KG1 (cell line): ENCODE results near the gene ARMC9.
A peak's percentile ranks its signal among the peaks of the same experiment; 100 is the strongest.
"Not testable (repeated sequence)": the region's sequence is repeated elsewhere in the genome, so short reads cannot be mapped to it uniquely, and the experiment has no call there.

Experiments used
- DNase-seq: peaks from one replicate; lab custom pipeline; 2025; lab: John Stamatoyannopoulos, UW

ARMC9 gene

DNA sequence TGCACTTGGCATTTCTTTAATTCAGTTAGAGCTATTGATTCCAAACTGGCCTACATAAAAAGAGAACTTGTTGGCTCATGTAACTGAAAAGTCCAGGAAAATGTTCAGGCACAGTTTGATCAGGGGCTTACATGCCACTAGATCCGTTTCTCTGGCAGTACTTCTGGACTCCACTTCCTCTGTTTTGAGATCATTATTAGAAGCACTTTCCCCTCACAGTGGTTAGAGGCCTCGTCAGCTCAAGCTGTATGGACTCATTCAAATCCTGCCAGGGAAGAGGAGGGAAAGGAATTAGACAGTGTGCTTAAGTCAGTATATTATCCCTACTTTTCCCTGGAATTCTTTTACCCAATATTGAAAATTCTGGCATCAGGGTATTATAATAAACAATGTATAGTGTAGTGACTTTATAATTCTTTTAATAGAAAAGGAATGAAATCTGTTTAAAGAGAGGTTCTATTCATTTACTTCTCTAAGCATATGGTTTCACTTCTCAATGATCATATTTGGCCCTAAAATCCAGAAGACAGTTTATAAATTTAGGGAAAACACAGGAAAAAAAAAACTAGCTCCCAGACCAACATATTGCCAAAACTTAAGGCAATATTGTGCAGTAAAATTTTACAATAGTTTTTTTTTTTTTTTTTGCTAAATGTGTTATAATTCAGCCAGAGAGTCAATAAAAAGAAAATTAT, 92.0 kb downstream of the ARMC9 start:
- no peak for DNase-seq

- DNase-seq: no peak
Observed at GRCh38 chr2:231292472-231293134, 94.2 kb downstream of the ARMC9 start.

DNA sequence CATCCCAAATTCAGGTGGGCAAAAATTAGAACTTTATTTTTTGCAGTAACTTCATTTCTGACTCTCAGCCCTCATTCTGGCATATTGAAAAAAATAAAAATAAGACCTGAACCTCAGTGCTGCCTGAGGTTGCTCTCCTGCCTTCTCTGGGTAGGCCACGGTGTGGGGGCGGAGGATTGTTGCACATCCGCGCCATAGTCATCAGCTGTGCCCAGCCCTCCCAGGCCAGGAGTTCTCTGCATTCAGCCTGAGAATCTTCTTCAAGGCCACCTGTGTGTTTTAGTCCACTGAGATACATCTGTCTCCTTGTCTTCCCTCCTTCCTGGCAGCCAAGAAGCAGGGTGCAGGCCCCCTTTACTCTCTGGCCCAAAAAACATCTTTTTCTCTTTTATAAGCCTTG, 94.7 kb downstream of the ARMC9 start:
- no peak for DNase-seq

DNA sequence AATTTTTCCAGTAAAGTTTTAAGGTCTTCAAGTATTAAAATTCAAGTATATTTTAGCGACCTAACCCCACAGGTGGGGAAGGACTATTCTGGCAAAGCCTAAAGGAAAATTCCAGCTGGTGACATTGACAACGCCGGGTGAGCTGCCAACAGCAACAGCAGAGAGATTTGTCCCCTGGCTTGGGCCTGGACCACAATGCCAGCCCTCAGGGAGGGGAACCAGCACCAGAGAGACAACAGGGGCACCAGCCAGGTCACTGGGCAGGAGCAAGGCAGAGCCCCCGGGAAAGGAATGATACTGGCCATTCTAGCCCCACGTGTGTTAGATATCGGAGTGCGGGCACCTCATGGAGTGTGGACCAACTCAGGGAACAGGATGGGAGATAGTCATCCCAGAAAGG, 95.7 kb downstream of the ARMC9 start:
- no peak for DNase-seq

DNA sequence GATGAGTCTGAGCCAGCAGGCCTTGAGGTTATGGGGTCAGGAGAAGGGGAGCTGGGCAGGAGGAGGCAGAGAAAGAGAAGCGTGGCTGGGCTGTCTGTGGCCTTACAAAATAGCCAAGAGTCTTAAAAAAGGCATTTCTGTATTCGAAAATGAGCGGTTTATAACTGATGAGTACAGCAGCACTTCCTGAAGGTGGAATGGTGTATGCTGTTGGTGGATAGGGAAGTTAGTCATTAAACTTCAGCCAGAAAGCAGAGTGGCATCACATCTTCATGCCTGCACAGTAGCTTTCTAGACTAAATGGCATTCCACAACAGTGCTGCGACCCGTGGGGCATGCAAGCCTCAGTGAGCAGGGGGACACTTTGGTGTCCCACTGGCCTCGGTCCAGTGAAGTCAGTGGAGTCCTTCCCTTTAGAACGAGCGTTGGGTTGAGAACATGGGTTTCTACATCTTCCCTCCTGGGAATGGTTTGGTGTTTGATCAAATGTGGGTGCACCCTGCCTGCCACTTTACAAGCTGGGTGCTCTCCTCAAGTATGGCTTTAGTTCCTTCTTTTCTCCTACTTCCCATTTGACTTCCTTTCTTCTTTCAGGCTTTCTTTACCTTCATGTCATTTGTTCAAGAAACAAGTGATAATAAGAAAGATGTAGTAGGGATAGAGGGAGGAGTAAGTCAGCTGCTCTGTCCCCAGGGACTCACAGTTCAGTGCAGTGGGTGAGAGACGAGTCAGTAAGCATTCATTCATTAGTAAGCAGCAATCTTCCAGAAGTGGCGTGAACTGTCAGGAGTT, 96.3 kb downstream of the ARMC9 start:
- peak; percentile 11 for DNase-seq

- no peak for DNase-seq
Observed at GRCh38 chr2:231295363-231295655, 96.9 kb downstream of the ARMC9 start.

- DNase-seq: no peak
Observed at GRCh38 chr2:231296401-231296974, 98.1 kb downstream of the ARMC9 start.

DNA sequence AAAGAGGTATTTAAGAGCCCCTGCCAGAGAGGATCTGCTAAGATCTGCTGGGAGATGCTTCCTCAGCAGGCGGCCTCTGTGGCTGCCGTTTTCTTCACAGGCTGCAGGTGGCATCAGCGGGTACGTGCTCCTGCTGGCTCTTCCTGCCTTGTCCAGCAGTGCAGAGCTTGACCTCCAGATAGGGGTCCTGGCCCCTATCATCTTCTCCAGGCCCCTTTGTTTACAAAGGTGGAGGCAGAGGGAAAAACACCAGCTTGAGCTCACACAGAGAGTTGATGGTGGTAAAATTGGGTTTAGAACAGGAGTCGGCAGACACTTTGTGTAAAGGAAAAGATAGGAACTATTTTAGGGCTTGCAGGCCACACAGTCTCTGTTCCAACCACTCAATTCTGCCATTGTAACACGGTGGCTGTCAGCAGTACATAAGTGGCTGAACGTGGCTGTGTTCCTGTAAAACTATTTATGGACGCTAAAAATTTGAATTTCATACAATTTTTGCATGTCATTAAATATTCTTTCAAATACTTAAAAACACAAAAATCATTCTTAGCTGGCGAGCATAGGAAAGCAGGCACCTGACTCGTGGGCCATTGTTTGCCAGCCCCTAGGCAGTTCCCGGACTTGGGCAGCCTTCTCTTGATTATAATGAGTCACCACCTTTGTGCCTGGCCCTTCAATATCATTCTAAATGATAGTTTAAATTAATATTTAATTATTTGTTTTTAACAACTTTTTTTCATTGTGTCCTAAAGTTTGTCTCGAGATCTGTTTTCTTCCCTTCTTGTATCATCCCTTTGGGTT, 98.9 kb downstream of the ARMC9 start:
- DNase-seq: peak; percentile 10

DNA sequence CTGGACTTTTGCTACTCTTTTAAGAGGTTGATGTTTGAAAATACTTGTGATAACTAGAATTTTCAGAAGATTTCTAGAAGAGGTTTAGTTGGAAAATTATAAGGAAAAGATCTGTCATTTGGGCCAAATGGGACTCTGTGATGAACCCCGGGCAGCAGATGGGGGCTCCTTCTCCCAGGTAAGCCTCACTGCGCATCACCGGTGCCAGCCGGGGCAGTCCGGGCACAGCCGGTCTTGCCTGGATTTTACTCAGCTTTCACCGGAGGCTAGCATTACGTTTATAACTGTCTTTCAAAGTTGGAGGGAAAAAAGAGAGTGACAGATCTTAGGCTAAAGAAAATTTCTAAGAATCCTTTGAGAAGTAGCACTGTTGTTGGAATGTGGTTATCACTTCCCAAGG, 99.7 kb downstream of the ARMC9 start:
- no peak for DNase-seq

DNA sequence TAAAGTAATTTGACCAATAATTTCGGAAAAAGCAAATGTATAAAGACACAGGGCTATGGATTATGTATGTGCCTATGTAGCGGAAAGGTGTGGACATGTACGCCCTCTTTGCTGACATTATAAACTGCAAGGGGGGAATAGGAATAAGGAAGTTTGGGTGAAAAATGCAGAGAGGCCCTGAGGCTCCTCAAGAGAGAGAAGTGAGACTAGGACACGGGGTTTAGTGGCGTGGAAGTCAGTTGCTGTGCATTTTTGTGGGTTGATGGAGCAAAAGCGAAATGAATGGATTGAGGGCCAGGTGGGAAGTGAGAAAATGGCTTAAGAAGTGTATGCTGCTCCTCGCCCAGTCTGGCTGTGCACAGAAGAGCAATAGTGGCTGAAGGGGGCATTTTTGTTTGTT, 100.8 kb downstream of the ARMC9 start:
- no peak for DNase-seq

GRCh38 chr2:231300020-231300721, 101.7 kb downstream of the ARMC9 start:
- DNase-seq: no peak

DNA sequence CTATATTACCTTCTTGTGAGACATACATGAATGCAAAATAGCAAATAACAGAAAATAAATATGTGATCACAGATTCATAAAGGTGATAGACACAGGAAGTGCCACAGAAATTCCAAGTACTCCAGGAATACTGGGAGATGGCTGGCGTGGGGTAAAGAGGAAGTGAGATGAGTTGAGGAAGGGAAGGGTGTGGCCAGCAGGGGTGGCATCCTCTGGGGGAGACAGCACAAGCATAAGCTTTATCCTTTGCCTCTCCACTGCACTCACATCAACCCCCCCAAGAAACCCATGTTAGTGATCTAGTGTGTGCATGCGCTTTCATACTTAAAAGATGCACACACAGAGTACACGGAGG, 102.3 kb downstream of the ARMC9 start:
- no peak for DNase-seq

DNA sequence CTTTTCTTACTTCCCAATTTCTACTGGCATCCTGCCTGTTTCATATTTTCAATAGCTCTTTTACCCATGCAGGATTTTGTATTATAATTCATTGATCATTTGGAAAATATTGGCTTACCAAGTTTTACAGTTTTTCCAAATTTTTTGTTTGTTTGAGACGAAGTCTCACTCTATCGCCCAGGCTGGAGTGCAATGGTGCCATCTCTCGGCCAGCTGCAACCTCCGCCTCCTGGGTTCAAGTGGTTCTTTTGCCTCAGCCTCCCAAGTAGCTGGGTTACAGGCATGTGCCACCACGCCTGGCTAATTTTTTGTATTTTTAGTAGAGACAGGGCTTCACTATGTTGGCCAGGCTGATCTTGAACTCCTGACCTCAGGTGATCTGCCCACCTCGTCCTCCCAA, 105.8 kb downstream of the ARMC9 start:
- DNase-seq: not testable (repeated sequence)

GRCh38 chr2:231305221-231305620, 106.8 kb downstream of the ARMC9 start:
- no peak for DNase-seq

- no peak for DNase-seq
Observed at GRCh38 chr2:231306791-231307393, 108.5 kb downstream of the ARMC9 start.

DNA sequence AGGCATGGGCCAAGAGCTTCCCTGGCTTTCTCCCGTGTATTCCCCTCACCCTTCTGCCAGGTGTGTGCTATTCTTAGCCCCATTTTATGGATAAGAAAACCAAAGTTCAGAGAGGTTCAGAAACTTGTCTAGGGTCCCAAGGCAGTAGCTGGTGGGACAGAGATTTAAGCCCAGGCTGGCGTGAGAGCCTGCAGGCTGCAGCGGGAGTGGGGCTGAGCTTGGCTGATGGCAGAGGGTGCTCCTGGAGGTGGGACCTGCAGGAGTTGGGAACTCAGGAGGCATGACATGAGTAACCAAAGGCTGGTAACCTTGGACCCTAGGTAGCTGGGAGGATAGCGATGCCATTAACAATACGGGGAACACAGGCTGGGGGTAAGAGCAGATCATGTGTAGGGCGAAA, 109.8 kb downstream of the ARMC9 start:
- DNase-seq: no peak

- no peak for DNase-seq
Observed at GRCh38 chr2:231308631-231309428, 110.4 kb downstream of the ARMC9 start.

DNA sequence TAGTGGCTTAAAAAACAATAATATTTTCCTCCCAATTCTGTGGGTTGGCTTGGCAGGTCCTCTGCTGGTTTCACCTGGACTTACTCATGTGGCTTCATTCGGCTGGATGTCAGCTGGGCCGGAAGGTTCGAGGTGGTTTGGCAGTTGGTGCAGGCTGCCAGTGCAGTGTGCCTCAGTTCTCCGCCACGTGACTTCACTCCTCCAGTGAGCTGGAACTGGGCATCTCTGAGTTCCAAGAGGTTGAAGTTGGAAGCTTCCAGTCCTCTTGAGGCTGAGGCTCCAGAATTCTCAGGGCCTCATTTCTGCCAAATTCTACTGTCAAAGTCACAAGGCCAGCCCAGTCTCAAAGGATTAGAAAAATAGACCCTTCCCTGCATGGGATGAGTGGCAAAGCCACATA, 113.6 kb downstream of the ARMC9 start:
- no peak for DNase-seq

- DNase-seq: no peak
Observed at GRCh38 chr2:231315896-231316295, 117.5 kb downstream of the ARMC9 start.

DNA sequence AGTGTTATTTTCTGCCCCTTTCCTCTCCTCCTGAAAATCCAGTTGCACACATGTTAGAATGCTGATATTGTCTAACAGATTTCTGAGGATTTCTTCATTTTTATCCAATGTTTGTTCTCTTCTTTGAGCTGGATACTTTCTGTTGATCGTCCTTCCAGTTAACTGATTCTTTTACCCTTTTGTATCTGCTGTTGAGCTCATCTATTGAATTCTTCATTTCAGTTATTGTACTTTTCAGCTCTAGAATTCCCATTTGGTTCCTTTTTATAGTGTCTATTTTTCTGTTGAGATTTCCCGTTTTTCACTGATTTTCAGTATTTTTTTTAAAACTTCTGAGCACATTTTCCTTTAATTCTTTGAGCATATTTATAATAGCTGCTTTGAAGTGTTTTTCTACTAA, 119.1 kb downstream of the ARMC9 start:
- DNase-seq: no peak
